ENCODE data around the gene CDKN2A. TPM values are rescaled to one million over a fixed set of nuclear protein-coding genes. Genes with fewer than 3 reads are reported as not detected.

Gene CDKN2A
- total RNA-seq, 2 donors from 2014 or later: 6.2 TPM; not detected in 1

DNA sequence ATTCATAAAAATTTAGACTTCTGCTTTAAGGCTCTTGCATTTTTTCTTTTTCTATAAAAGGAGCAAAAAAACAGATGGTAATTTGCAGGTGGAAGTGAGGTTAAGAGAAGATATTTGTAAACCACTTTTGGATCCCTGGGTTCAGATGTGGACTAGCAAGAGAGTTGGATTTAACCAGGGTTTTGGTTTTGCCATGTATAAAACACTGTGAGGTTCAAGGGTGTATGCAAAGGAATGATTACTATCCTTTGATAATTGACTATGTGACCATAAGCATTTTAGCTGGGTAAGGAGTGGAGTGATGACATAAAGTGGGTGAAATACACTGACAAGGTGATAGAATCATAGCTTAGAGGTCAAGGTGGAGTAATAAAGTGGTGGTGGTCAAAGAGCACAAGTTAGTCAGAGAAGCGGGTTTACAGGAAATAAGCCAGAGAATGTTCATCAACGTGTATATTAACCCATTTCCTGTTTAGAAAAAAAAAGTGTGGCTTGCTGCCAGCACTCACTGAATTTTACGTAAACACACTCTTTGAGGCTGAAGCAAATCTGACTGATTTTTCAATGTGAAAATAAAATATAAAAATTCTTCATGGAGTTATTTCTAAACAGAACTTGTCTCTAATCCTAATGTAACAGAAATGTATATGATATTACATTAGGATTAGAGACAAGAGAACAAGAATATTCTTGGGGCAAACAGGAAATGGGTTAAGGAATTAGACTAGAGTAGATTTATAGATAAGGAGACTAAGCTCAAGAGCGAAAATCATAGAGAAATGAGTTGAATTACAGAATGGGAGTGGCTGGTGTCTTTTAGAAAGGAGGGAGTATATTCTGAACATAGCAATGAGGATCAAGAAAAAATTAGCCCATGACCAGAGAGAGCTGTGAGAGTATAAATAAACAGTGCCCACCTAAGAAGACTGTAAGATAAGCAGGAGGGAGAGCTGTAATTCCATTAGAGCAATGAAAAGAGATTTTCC is 74.5 kb downstream of the CDKN2A start:
- WGBS, 2 donors: 27 to 33% methylated on average over 4 of the region's 4 CpGs
- Histone ChIP-seq H3K27me3 (no peaks in the 10 kb centered on the region), H3K4me1 (no peaks in the 10 kb centered on the region), H3K27ac (no peak overlapping the region), H3K4me3 (no peak overlapping the region), H3K36me3 (replicated peaks in 1 of 2; ENCODE audit: insufficient read depth in 1 of 2, low read depth in 2 of 2) (no peaks in the 10 kb centered on the region), H3K9me3 (no peaks in the 10 kb centered on the region)
- intact Hi-C loops (cut with DNase I): no loop called here
- ATAC-seq: peak; percentile 18
- DNase-seq: peak in 1 of 4 donors; percentile 15
- TF ChIP-seq POLR2A (IDR thresholded peaks at IDR 0.05): no peak

Other genes with a start within 250 kb of the CDKN2A start
- gene MTAP, start 191.8 kb downstream of the CDKN2A start, total RNA-seq: 10 to 100 TPM; 10.9 to 25.1 TPM
- gene CDKN2B-AS1, start 399 bp upstream of the CDKN2A start, total RNA-seq: under 1 TPM in 1 of 2 donors, not detected in 1; 0.26 TPM
- gene CDKN2B, start 14.9 kb upstream of the CDKN2A start, total RNA-seq: 1 to 10 TPM; 6.0 to 9.6 TPM